GM06990 (cell line): Measurements from ENCODE around the gene TMEM145.

Experiments
- DNase-seq: peaks from one replicate; pipeline ENCODE4 v3.0.0-alpha.2; 2011; ENCODE audit not compliant: insufficient read length; ENCODE audit errors: extremely low read depth
- H3K27me3 ChIP-seq: replicated peaks from 2 replicates; pipeline ENCODE4 v1.6.0; 2011; ENCODE audit warnings: low read length; ENCODE audit not compliant: control insufficient read depth, insufficient read depth
- H3K36me3 ChIP-seq: 2 replicates; pipeline ENCODE4 v1.5.1; 2011; ENCODE audit warnings: low read length; ENCODE audit not compliant: control insufficient read depth, insufficient read depth
- H3K4me3 ChIP-seq: replicated peaks from 2 replicates; pipeline ENCODE4 v1.5.1; 2011; ENCODE audit warnings: low read depth, mild to moderate bottlenecking, control low read depth, low read length
- CTCF ChIP-seq: IDR thresholded peaks from 2 replicates; pipeline ENCODE4 v1.5.1; 2011; ENCODE audit warnings: low read length, control low read depth, mild to moderate bottlenecking, inconsistent platforms; ENCODE audit not compliant: insufficient read depth, poor library complexity, severe bottlenecking

TMEM145 gene

GRCh38 chr19:42280815-42281145, 32.3 kb upstream of the TMEM145 start:
- H3K4me3 ChIP-seq, result peak overlapping the region; percentile 70
- TF ChIP-seq CTCF, result no peak
- no peak for DNase-seq
- no peaks in the 10 kb centered on the region for H3K27me3 ChIP-seq
- peaks cover 6% of the 10 kb centered on the region for H3K36me3 ChIP-seq

GRCh38 chr19:42281146-42281826, 31.8 kb upstream of the TMEM145 start:
- peak; percentile 7 for TF ChIP-seq CTCF
- H3K27me3 ChIP-seq, result no peaks in the 10 kb centered on the region
- peak; percentile 61 for DNase-seq

GRCh38 chr19:42281827-42282762, 31.0 kb upstream of the TMEM145 start:
- DNase-seq, result peak; percentile 17
- peak overlapping the region; percentile 70; the same call in 1 of the 2 replicates for H3K4me3 ChIP-seq
- TF ChIP-seq CTCF, result no peak
- peaks cover 5% of the 10 kb centered on the region for H3K36me3 ChIP-seq
- no peaks in the 10 kb centered on the region for H3K27me3 ChIP-seq

More at GRCh38 chr19:42281146-42281826, 31.8 kb upstream of the TMEM145 start:
- peaks cover 4% of the 10 kb centered on the region for H3K36me3 ChIP-seq
- peak overlapping the region; percentile 70 for H3K4me3 ChIP-seq

GRCh38 chr19:42282819-42283187, 30.3 kb upstream of the TMEM145 start:
- peaks cover 9% of the 10 kb centered on the region for H3K36me3 ChIP-seq
- H3K4me3 ChIP-seq, result peak overlapping the region; percentile 65
- no peak for DNase-seq
- no peak for TF ChIP-seq CTCF
- H3K27me3 ChIP-seq, result no peaks in the 10 kb centered on the region

GRCh38 chr19:42283188-42284065, 29.7 kb upstream of the TMEM145 start:
- Histone ChIP-seq H3K36me3 (peaks cover 10% of the 10 kb centered on the region), H3K4me3 (peak overlapping the region; percentile 65), H3K27me3 (no peaks in the 10 kb centered on the region)
- peak; percentile 97 for DNase-seq
- TF ChIP-seq CTCF, result no peak
